Suprapubic skin (tissue), 4 donors: ENCODE results near the gene PPP4C.

Source experiments
- POLR2A ChIP-seq, 2 donors: fragments of 450-650 bp; IDR thresholded peaks; one replicate each; pipeline ENCODE4 v1.6.1; 2017; ENCODE audit warnings: antibody characterized with exemption in 2 of 2, mild to moderate bottlenecking in 2 of 2, moderate library complexity in 2 of 2
- POLR2AphosphoS5 ChIP-seq, 3 donors: sonication (generic); formaldehyde crosslinking; IDR thresholded peaks; one replicate each; pipeline ENCODE4 v1.6.1; 2017; ENCODE audit warnings: antibody characterized with exemption in 3 of 3
- TF ChIP-seq, protein P1 (sequence below), 2 donors: fragments of 200-600 bp in 1 of 2; fragments of 450-650 bp in 1 of 2; sonication (generic) in 1 of 2; IDR thresholded peaks; one replicate each; pipeline ENCODE4 v1.5.1; 2016 to 2019; ENCODE audit warnings: antibody characterized with exemption in 2 of 2, mild to moderate bottlenecking in 1 of 2, moderate library complexity in 1 of 2

- TF ChIP-seq POLR2A (IDR thresholded peaks at IDR 0.05) = no peak
- TF ChIP-seq, protein P1, sequence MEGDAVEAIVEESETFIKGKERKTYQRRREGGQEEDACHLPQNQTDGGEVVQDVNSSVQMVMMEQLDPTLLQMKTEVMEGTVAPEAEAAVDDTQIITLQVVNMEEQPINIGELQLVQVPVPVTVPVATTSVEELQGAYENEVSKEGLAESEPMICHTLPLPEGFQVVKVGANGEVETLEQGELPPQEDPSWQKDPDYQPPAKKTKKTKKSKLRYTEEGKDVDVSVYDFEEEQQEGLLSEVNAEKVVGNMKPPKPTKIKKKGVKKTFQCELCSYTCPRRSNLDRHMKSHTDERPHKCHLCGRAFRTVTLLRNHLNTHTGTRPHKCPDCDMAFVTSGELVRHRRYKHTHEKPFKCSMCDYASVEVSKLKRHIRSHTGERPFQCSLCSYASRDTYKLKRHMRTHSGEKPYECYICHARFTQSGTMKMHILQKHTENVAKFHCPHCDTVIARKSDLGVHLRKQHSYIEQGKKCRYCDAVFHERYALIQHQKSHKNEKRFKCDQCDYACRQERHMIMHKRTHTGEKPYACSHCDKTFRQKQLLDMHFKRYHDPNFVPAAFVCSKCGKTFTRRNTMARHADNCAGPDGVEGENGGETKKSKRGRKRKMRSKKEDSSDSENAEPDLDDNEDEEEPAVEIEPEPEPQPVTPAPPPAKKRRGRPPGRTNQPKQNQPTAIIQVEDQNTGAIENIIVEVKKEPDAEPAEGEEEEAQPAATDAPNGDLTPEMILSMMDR (IDR thresholded peaks at IDR 0.05) = no peak
- TF ChIP-seq POLR2AphosphoS5 (IDR thresholded peaks at IDR 0.05) = no peak
These were observed 32.5 kb downstream of the PPP4C start for GRCh38 chr16:30108059-30108850.
